Stimulated activated CD8-positive, alpha-beta memory T cell treated with anti-CD3 and anti-CD28 coated beads, Interleukin-4, amount 100 ng/mL, for 24 hours (primary cell): Measurements from ENCODE around the gene CLN5.
A peak's percentile ranks its signal among the peaks of the same experiment; 100 is the strongest.

ENCODE experiments used
- DNase-seq: peaks from one replicate; pipeline ENCODE4 v3.0.0-alpha.2; 2020; ENCODE audit warnings: low read depth

The CLN5 gene

DNA sequence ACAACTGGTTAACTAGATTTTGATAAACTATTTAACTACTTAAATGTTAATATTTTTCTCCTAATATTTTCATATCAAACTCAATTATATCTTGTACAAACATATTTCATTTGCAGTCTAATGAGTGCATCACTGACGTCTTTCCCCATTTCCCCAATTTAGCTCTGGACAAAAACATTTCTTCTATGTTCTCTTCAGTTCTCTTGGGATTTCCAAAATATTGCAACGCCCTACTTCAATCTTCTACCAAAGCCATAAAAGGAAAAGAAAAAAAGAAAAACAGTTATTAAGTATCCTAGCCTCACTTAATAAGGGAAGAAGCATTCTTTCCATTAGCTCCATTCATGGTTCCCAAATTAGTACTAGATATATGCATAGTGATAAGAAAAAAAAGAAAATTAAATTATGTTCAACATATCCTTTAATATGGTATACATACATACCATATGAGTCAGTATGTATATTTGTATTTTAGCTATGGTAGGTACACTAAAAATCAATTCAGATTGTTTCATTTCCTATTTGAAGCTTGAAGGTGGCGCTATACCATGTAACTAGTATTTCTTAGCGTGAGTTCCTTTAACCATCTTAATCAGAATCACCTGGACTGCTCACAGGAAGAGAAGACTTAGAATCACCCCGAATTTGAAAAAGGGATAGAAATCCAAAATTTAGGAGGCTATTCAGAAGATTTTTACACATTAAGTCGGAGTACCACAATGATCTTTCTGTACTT, 25.2 kb downstream of the CLN5 start:
- no peak for DNase-seq

GRCh38 chr13:77019756-77020155, 27.9 kb downstream of the CLN5 start:
- DNase-seq, result no peak

DNA sequence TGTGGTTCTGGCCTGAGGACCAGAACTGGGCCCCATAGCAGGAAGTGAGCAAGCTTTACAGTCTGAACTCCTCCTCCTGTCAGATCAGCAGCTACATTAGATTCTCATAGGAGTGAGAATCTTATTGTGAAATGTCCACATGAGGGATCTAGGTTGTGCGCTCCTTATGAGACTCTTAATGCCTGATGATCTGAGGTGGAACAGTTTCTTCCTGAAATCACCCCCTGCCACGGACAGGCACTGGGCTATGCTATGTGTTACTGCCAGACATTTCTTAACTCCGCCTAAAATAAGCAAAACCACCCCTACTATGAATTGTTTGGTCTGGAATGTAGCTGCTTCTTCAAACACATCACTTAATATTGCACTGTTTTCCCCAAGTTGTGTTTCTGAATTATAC, 30.5 kb downstream of the CLN5 start:
- DNase-seq, result no peak

DNA sequence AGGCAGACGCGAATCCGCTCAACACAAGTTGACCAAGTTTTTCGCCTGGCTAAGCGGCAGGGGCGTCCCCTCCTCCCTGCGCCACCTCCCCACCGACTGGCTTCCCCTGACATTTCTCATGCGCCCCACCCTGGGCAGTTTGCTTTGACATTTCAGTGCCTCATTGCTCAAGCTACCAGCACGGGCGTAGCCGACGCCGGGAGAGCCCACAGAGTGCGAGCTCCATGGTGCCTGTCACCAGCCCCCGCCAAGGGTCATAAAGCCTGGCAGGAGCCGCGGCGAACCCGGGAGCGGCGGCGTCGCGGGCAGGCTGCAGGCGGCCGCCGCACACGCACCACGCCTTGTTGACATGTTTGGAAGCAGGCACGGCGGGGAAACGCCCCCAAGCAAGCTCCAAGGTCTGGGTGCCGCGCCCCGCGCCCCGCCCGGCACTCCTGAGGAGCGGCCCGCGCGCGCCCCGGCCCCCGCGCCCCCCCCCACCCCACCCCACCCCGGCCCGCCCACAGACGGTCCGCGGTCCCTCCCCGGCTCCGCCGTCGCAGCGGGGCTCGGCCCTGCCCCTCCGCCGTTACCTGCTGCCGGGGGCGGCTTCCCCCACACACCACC, 34.5 kb downstream of the CLN5 start:
- DNase-seq, result peak; percentile 56

GRCh38 chr13:77026861-77027621, 35.2 kb downstream of the CLN5 start, which contains the start of gene FBXL3:
TSS of gene FBXL3 (minus strand) at chr13:77027159. CDS start at chr13:77021860, 5,299 bp downstream.
- DNase-seq, result peak; percentile 66

DNA sequence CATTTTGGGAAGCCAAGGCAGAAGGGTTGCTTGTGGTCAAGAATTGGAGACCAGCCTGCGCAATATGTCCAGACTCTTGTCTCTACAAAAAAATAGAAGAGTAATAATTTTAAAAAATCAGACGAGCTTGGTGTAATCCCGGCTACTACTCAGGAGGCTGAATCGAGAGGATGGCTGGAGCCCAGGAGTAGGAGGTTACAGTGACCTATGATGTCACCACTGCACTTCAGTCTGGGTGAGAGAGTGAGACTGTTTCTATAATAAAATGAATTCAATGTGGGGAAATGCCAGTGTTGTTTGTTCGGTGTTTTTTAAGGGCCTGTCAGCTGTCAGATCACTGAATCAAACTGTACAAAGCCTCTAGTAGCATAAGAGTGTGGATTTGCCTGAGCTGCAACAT, 36.3 kb downstream of the CLN5 start:
- no peak for DNase-seq

DNA sequence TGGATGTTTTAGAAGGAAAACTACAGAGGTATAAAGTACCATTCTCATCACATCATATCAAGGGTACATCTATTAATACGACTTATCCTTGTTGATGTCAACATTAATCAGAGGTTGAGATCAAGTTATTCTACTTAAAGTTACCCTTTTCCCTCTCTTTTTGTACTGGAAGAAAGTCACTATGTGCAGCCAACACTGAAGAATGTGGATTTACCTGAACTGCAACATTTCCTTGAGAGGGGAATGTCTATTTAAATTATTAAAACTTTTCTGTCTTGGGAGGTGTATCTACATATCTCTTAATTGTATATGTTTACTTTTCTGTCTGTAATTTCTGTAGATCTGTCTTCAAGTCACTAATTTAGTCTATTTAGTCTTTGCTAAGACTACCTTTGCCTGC, 37.6 kb downstream of the CLN5 start:
- DNase-seq, result no peak

DNA sequence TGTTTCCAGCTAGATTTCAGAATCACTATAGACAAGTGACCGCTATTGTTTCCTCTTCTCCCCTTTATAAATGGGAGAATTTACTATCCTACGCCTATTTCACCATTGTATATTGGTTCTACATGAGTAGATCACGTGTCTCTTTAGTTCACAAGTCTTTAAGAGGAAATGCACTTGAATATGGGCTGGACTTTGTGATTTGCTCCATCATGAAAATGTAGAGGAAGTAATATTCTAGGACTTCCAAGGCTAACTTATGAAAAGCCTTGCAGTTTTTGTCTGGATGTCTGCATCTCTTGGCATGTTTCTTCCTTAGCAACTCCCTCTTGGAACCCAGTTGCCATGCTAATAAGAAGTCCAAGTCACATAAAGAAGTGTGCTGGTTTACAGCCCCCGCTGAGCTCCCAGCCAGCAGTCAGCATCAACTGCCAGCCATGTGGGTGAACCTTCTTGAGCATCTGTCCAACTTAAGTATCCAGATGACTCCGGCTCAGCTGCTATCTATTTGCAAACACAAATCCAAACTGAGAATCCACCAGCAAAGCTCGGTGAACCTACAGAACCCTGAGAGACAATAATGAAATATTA, 39.9 kb downstream of the CLN5 start:
- DNase-seq, result no peak

DNA sequence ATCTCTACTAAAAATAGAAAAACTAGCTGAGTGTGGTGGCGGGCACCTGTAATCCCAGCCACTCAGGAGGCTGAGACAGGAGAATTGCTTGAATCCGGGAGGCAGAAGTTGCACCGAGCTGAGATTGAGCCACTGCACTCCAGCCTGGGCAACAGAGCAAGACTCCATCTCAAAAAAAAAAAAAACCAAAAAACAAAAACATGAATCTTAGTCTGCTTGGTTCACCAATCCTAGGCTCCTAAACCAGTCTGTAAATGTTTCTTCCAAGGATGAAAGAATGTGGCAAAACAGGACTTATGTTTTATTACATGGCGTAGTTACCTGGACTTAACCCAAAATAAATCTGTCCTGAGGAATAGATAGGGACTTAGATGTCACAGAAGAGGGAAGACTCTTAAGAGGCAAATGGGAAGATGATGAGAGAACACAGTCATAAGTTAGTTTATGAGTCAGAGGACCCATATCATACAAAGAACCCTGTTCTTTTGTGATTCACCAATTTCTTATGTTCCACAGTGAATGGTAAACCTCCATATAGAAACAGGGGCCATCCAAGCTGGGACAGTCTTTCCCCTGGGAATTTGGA, 41.9 kb downstream of the CLN5 start:
- no peak for DNase-seq

- no peak for DNase-seq
These were observed 43.0 kb downstream of the CLN5 start for GRCh38 chr13:77034881-77035280.

- DNase-seq, result no peak
These were observed 44.4 kb downstream of the CLN5 start for GRCh38 chr13:77036279-77036678.

DNA sequence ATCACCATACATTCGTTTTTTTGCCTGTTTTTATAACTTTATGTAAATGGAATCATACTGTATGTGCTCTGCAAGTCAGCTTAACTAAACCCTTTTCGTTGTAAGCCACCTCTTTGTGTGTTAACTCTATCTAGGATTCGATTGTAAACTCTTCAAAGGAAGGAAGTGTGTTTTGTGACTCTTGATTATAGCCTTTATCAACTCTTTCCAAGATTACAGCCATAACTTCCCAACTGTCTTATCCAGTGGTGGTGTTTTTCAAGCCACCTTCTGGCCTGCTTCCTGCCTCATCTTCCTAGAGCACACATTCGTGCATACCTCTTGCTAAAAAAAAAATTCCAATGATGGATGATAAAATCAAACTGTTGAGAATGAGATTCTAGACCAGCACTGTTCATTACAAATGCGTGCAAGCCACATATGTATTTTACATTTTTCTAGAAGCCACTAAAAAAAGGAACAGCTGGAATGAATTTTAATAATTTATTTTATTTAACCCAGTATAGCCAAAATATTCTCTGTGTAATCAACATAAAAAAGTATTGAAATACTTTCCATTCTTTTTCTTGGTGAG, 47.1 kb downstream of the CLN5 start:
- DNase-seq, result no peak

DNA sequence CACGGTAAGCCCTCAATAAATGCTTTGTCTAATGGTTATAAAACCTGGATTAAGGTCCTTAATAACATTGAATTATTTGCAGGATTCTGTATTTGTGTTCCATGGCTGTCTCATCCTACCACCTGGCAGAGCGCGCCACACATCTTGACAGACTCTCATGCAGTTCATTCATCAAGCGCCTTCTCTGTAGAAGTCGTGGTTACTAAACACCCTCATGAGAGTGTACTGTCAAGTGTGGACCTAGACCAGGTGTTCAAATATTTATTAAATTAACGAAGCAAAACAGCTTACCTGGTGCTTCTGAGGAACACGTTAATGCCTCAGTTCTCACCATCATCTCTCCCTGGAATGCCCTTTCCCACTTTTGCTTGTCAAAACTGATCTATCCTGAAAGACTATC, 48.2 kb downstream of the CLN5 start:
- DNase-seq, result no peak

- no peak for DNase-seq
These were observed 49.0 kb downstream of the CLN5 start for GRCh38 chr13:77040835-77041234.

DNA sequence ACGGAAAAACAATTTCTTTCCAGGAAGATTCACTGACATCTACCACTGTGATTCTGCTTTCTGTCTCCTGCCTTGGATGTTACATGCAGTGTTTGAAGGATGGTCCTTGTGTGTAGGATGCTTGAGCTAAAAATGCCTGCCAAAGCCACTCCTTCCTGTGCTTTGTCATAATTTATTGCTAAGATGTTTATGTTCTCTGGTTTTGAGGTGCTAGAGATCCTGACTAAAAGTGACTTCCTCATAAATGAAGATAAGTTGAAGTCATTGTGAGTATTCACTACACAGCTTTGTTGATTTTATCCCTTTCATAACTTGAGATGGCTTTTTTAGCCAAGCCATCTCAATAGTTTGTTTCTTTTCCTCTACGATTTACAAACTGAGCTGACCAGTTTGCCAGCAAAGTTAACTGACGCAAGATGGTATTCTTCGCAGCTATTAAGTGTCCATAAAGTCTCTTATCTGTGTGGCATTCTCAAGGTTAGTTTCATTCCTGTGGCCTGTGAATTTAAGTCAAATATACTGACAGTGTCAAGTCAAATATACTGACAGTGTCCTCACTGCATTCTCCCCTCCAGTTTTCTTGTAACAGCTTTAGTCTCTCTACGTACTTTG, 50.8 kb downstream of the CLN5 start:
- DNase-seq, result no peak

- DNase-seq, result no peak
These were observed 55.9 kb downstream of the CLN5 start for GRCh38 chr13:77047649-77048343.

GRCh38 chr13:77048681-77049080, 56.8 kb downstream of the CLN5 start:
- DNase-seq, result no peak

- no peak for DNase-seq
These were observed 61.3 kb downstream of the CLN5 start for GRCh38 chr13:77053192-77053591.
